ENCODE results near the gene LCT. TPM values are rescaled to one million over a fixed set of nuclear protein-coding genes. Genes with fewer than 3 reads are reported as not detected.

Gene LCT
- total RNA-seq, 2 donors from 2014 or later: 0.57 TPM; not detected in 1

DNA sequence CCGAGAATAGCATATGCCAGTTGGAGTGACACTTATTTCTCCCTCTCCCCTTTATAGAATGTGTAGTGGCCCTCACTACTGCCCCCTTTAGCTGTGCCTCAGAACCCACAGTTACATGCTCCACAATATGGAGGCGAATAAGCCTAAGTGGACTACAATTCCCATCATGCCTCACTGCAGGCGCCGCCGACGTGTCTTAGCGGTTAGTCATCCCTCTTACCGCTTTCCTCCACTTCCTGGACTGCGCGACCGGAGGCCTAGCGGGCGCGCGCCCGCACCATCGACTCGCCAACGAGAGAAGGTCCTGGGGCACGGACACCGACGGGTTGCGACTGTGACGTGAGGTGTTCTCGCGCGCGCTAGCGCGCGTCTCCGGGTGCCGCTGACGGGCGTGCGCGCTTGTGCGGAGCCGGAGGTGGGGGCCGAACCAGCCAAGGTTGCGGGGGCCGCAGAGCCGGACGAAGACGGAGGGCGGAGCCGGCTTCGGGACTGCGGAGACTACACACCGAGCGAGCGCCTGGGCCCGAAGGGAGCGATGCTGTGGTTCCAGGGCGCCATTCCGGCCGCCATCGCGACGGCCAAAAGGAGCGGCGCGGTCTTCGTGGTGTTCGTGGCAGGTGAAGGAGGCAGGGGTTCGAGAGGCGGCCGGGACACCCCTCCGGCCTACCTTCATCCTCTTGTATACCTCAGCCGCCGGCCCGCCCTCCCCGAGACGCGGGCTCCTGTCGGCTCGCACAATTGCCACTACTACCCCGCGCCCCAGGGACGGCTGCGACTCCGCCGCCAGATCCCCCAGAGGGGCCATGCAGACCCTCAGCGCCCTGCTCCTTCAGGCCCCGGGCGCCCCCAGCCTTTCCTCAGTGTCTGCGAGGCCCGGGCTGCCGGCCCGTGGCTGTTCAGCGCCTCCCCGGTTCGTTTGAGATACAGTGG is 95.3 kb downstream of the LCT start, which contains the start of gene UBXN4:
TSS of gene UBXN4 (plus strand) at position 461 of the 930 bp plus-strand sequence. CDS start at position 536, 75 bp downstream.
- under 1% methylated on average over 64 of the region's 93 CpGs for WGBS
- Histone ChIP-seq H3K27me3 (replicated peaks; ENCODE audit: insufficient read depth) (no peaks in the 10 kb centered on the region), H3K36me3 (no peaks in the 10 kb centered on the region), H3K4me1 (replicated peaks) (no peaks in the 10 kb centered on the region), H3K27ac (peak within 1 kb of the TSS; percentile 98 to 100), H3K9me3 (no peaks in the 10 kb centered on the region), H3K4me3 (peak within 1 kb of the TSS; percentile 85 to 86)
- intact Hi-C loops (cut with DNase I): loop anchor here (2.0 to 10.0 kb wide), 3 partner anchors 133 to 823 kb away; partner anchors contain the start of genes CCNT2, MCM6, R3HDM1 and ZRANB3
- TF ChIP-seq, protein P1, sequence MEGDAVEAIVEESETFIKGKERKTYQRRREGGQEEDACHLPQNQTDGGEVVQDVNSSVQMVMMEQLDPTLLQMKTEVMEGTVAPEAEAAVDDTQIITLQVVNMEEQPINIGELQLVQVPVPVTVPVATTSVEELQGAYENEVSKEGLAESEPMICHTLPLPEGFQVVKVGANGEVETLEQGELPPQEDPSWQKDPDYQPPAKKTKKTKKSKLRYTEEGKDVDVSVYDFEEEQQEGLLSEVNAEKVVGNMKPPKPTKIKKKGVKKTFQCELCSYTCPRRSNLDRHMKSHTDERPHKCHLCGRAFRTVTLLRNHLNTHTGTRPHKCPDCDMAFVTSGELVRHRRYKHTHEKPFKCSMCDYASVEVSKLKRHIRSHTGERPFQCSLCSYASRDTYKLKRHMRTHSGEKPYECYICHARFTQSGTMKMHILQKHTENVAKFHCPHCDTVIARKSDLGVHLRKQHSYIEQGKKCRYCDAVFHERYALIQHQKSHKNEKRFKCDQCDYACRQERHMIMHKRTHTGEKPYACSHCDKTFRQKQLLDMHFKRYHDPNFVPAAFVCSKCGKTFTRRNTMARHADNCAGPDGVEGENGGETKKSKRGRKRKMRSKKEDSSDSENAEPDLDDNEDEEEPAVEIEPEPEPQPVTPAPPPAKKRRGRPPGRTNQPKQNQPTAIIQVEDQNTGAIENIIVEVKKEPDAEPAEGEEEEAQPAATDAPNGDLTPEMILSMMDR (IDR thresholded peaks at IDR 0.05): peak in 1 of 4 experiments; percentile 33
- TF ChIP-seq POLR2A (IDR thresholded peaks at IDR 0.05) (peak; percentile 98), POLR2AphosphoS5 (IDR thresholded peaks at IDR 0.05) (peak; percentile 96)
- DNase-seq (ENCODE audit: low spot score): peak; percentile 98

DNA sequence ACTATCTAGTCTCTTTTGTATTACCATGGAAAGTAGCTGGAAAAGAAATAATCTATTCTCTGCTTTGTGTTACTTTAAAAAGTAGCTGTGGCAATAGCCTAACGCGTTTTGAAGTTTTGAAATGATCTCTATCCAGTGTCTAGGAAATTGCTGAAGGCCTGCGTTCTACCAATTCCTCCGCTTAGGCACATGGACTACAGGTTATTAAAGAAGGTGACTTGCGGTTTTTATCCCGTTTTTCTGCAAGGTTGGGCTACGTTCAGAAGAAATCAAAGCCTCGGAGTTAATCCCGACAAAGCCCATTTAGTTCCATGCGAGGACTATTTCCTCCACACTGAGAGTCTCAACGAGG is 96.0 kb downstream of the LCT start:
- no peak for DNase-seq (ENCODE audit: low spot score)
- Histone ChIP-seq H3K9me3 (no peaks in the 10 kb centered on the region), H3K4me3 (no peak overlapping the region), H3K27ac (peak overlapping the region; percentile 98 to 100), H3K36me3 (no peaks in the 10 kb centered on the region), H3K4me1 (replicated peaks) (no peaks in the 10 kb centered on the region), H3K27me3 (replicated peaks; ENCODE audit: insufficient read depth) (no peaks in the 10 kb centered on the region)
- intact Hi-C loops (cut with DNase I): loop anchor here (2.0 to 10.0 kb wide), 3 partner anchors 134 to 822 kb away; partner anchors contain the start of genes CCNT2, MCM6, R3HDM1 and ZRANB3
- TF ChIP-seq, protein P1 (IDR thresholded peaks at IDR 0.05): no peak
- no peak for TF ChIP-seq POLR2A (IDR thresholded peaks at IDR 0.05)
- no peak for TF ChIP-seq POLR2AphosphoS5 (IDR thresholded peaks at IDR 0.05)
- 84% methylated on average over 11 of the region's 11 CpGs for WGBS

DNA sequence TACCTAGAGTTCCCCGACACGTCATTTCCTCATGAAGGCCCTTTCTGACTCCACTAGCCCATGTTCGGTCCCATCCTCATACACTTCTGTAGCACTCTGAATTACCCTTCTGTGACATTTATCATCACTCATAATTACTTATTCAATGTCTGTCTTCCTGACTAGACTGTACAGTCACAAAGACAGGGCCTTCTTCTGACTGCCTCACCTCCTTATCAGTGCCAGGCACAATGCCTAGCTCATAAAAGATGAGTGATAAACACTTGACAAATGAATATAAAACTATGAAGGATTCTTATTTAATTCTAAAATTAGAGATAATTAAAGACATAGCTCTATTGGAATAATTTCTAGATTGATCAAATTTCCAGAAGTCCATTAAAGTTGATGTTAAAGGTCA is 96.8 kb downstream of the LCT start:
- H3K9me3 ChIP-seq: no peaks in the 10 kb centered on the region
- no peaks in the 10 kb centered on the region for H3K4me1 ChIP-seq (replicated peaks)
- no peak overlapping the region for H3K27ac ChIP-seq
- no peaks in the 10 kb centered on the region for H3K36me3 ChIP-seq
- WGBS: 99% methylated on average over 3 of the region's 3 CpGs
- H3K4me3 ChIP-seq: no peak overlapping the region
- H3K27me3 ChIP-seq (replicated peaks; ENCODE audit: insufficient read depth): no peaks in the 10 kb centered on the region
- intact Hi-C loops (cut with DNase I): loop anchor here (2.0 to 10.0 kb wide), 3 partner anchors 135 to 821 kb away; partner anchors contain the start of genes CCNT2, MCM6, R3HDM1 and ZRANB3
- TF ChIP-seq POLR2A (IDR thresholded peaks at IDR 0.05): no peak
- TF ChIP-seq, protein P1 (IDR thresholded peaks at IDR 0.05): no peak
- no peak for TF ChIP-seq POLR2AphosphoS5 (IDR thresholded peaks at IDR 0.05)
- no peak for DNase-seq (ENCODE audit: low spot score)

Small RNAs within 50 kb of the gene (small RNA-seq; reads per million reads assigned to genes)
- gene RF00019: 0 reads per million in 2 donors

Other genes starting within 250 kb of the LCT start
- 10 to 100 TPM; 67.8 to 74.3 TPM for gene UBXN4, start 95.3 kb downstream of the LCT start, total RNA-seq
- 10 to 100 TPM in 1 of 2 donors, 1 to 10 TPM in 1; 6.8 to 19.8 TPM for gene MCM6, start 39.3 kb upstream of the LCT start, total RNA-seq
- 10 to 100 TPM; 54.9 to 57.2 TPM for gene DARS1, start 148.4 kb upstream of the LCT start, total RNA-seq